HCT116 (cell line): Measurements from ENCODE around the gene PTPMT1. TPM values are rescaled to one million over a fixed set of nuclear protein-coding genes. Genes with fewer than 3 reads are reported as not detected.

Experiments used
- ATAC-seq: fragments of 200-7000 bp; cut with Tn5 transposase; 2 replicates; pipeline ENCODE4 v1.9.1; 2020; ENCODE audit warnings: mild to moderate bottlenecking, moderate library complexity
- BruUV-seq: library from RNA; stranded (reverse); fragments of 400-500 nt; replicated peaks from 2 replicates; lab custom pipeline; 2021; lab: Mats Ljungman, UMichigan
- CTCF ChIA-PET: fragments of 300-600 bp; sonication (Branson Sonifier 250); formaldehyde crosslinking; loops from one replicate; lab custom pipeline; 2021; ENCODE audit warnings: antibody characterized with exemption; lab: Charles Lee
- POLR2A ChIA-PET: fragments of 300-600, 350-600 bp; sonication (Branson Sonifier 250); formaldehyde crosslinking; loops from one replicate; lab custom pipeline; 2021; ENCODE audit warnings: antibody characterized with exemption; lab: Charles Lee
- RAD21 ChIA-PET, 2 experiments: fragments of 300-600 bp; sonication (Branson Sonifier 250); formaldehyde crosslinking; loops; one replicate each; lab custom pipeline; 2023; ENCODE audit warnings: low total read pairs in 2 of 2; ENCODE audit not compliant: uncharacterized antibody in 2 of 2, unreplicated experiment in 2 of 2, low non-redundant PET in 1 of 2; lab: Charles Lee
- DNase-seq: peaks from one replicate; pipeline ENCODE4 v3.0.0-alpha.2; 2010; ENCODE audit warnings: low read depth, low spot score
- H2AFZ ChIP-seq: fragments of 200-600 bp; shearing (Covaris generic), sonication (generic); 2 replicates; pipeline ENCODE4 v1.6.1; 2017; ENCODE audit warnings: low read depth, mixed run types, mixed read lengths, antibody characterized with exemption, low read length; ENCODE audit not compliant: poor library complexity, severe bottlenecking
- H3K27ac ChIP-seq: 2 replicates; pipeline ENCODE4 v1.5.1; 2012; ENCODE audit warnings: low read depth, low read length
- H3K27me3 ChIP-seq: fragments of 200-600 bp; sonication (generic); 2 replicates; pipeline ENCODE4 v1.6.1; 2016; ENCODE audit warnings: mixed run types, low read length, mixed read lengths; ENCODE audit not compliant: insufficient read depth
- H3K36me3 ChIP-seq, 2 experiments: fragments of 200-500 bp in 1 of 2; fragments of 200-600 bp in 1 of 2; sonication (Bioruptor generic) in 1 of 2; sonication (generic) in 1 of 2; 2 replicates each; pipeline versions ENCODE4 v1.5.1 to v1.6.1; 2014 to 2016; ENCODE audit warnings: low read length in 2 of 2, inconsistent platforms in 1 of 2, mixed read lengths in 1 of 2, mixed run types in 1 of 2; ENCODE audit not compliant: insufficient read depth in 2 of 2, control insufficient read depth in 1 of 2
- H3K4me1 ChIP-seq, 2 experiments: fragments of 200-600 bp in 1 of 2; sonication (generic) in 1 of 2; 2 replicates each; pipeline versions ENCODE4 v1.5.1 to v1.6.1; 2012 to 2017; ENCODE audit warnings: low read length in 2 of 2, inconsistent platforms in 1 of 2, mild to moderate bottlenecking in 1 of 2, mixed read lengths in 1 of 2, mixed run types in 1 of 2, moderate library complexity in 1 of 2; ENCODE audit not compliant: insufficient read depth in 2 of 2, control insufficient read depth in 1 of 2
- H3K4me2 ChIP-seq: fragments of 200-600 bp; sonication (generic); 2 replicates; pipeline ENCODE4 v1.6.1; 2017; ENCODE audit warnings: mixed run types, low read length, mixed read lengths
- H3K4me3 ChIP-seq, 2 experiments: fragments of 200-600 bp in 1 of 2; sonication (generic) in 1 of 2; replicated peaks in 1 of 2; 2 replicates each; pipeline ENCODE4 v1.5.1; 2011 to 2016; ENCODE audit warnings: low read length in 2 of 2, control low read depth in 1 of 2, low read depth in 1 of 2, mild to moderate bottlenecking in 1 of 2, mixed read lengths in 1 of 2, mixed run types in 1 of 2
- H3K79me2 ChIP-seq: fragments of 200-600 bp; sonication (generic); 2 replicates; pipeline ENCODE4 v1.6.1; 2017; ENCODE audit warnings: mild to moderate bottlenecking, mixed run types, low read length, moderate library complexity, mixed read lengths; ENCODE audit not compliant: insufficient read depth
- H3K9ac ChIP-seq: fragments of 200-600 bp; sonication (generic); 2 replicates; pipeline ENCODE4 v1.6.1; 2016; ENCODE audit warnings: low read length, mixed read lengths
- H3K9me2 ChIP-seq: fragments of 200-600 bp; sonication (generic), shearing (Covaris generic); 2 replicates; pipeline ENCODE4 v1.6.1; 2017; ENCODE audit warnings: mixed run types, mild to moderate bottlenecking, moderate library complexity; ENCODE audit not compliant: insufficient read depth
- H3K9me3 ChIP-seq, 2 experiments: fragments of 200-500 bp in 1 of 2; fragments of 200-600 bp in 1 of 2; sonication (Bioruptor generic) in 1 of 2; sonication (generic) in 1 of 2; 2 replicates each; pipeline ENCODE4 v1.6.1; 2014 to 2017; ENCODE audit warnings: low read length in 2 of 2, mixed read lengths in 2 of 2, inconsistent platforms in 1 of 2, low read depth in 1 of 2, mild to moderate bottlenecking in 1 of 2, mixed run types in 1 of 2, moderate library complexity in 1 of 2; ENCODE audit not compliant: control insufficient read depth in 1 of 2, insufficient read depth in 1 of 2
- H4K20me1 ChIP-seq: fragments of 200-600 bp; sonication (generic), shearing (Covaris generic); 2 replicates; pipeline ENCODE4 v1.6.1; 2017; ENCODE audit warnings: mixed run types, mild to moderate bottlenecking, moderate library complexity; ENCODE audit not compliant: insufficient read depth
- ATF3 ChIP-seq: IDR thresholded peaks from 2 replicates; pipeline ENCODE4 v1.6.1; 2012
- CBX3 ChIP-seq: IDR thresholded peaks from 2 replicates; pipeline ENCODE4 v1.6.1; 2012; ENCODE audit warnings: low read depth
- CEBPB ChIP-seq: IDR thresholded peaks from 2 replicates; pipeline ENCODE4 v1.6.1; 2012; ENCODE audit warnings: low read depth
- EGR1 ChIP-seq: IDR thresholded peaks from 2 replicates; pipeline ENCODE4 v1.6.1; 2012; ENCODE audit warnings: low read depth
- ELF1 ChIP-seq: IDR thresholded peaks from 2 replicates; pipeline ENCODE4 v1.6.1; 2012; ENCODE audit warnings: low read depth, borderline replicate concordance
- EZH2 ChIP-seq: fragments of 200-600 bp; sonication (generic); IDR thresholded peaks from 2 replicates; pipeline ENCODE4 v1.6.1; 2017; ENCODE audit warnings: antibody characterized with exemption, mixed run types
- EZH2phosphoT487 ChIP-seq: fragments of 200-600 bp; IDR thresholded peaks from 2 replicates; pipeline ENCODE4 v1.6.1; 2018; ENCODE audit warnings: antibody characterized with exemption, borderline replicate concordance
- JUND ChIP-seq: IDR thresholded peaks from 2 replicates; pipeline ENCODE4 v1.6.1; 2012
- MAX ChIP-seq: IDR thresholded peaks from 2 replicates; pipeline ENCODE4 v1.6.1; 2012
- REST ChIP-seq: IDR thresholded peaks from 2 replicates; pipeline ENCODE4 v1.6.1; 2012; ENCODE audit warnings: low read depth
- SIN3A ChIP-seq: IDR thresholded peaks from 2 replicates; pipeline ENCODE4 v1.6.1; 2012; ENCODE audit warnings: low read depth
- SRF ChIP-seq: IDR thresholded peaks from 2 replicates; pipeline ENCODE4 v1.6.1; 2012; ENCODE audit warnings: low read depth
- YY1 ChIP-seq: IDR thresholded peaks from 2 replicates; pipeline ENCODE4 v1.6.1; 2011; ENCODE audit warnings: low read length, low read depth, moderate library complexity, mild to moderate bottlenecking; ENCODE audit not compliant: insufficient replicate concordance; ENCODE audit errors: extremely low read depth
- ZFX ChIP-seq: fragments of 450-650 bp; IDR thresholded peaks from 2 replicates; pipeline ENCODE4 v1.6.1; 2017
- ZNF274 ChIP-seq: fragments of 200-500 bp; sonication (Bioruptor generic); IDR thresholded peaks from 2 replicates; pipeline ENCODE4 v1.6.1; 2014; ENCODE audit warnings: mild to moderate bottlenecking, low read depth, low read length, inconsistent platforms
- intact Hi-C: fragments of 100-400 bp; cut with micrococcal nuclease; formaldehyde crosslinking; loops from 2 replicates; pipeline ENCODE4 v1.10.0; 2022
- total RNA-seq: library from RNA; stranded (reverse); gene quantifications from one replicate; pipeline ENCODE4 v1.2.1, GENCODE V29; 2021; ENCODE audit not compliant: unreplicated experiment

PTPMT1 gene
- total RNA-seq, 1 experiment from 2014 or later, result 71.6 TPM

GRCh38 chr11:47564933-47565339, 463 bp upstream of the PTPMT1 start:
- Histone ChIP-seq H4K20me1 (no peaks in the 10 kb centered on the region), H3K79me2 (peaks cover 45% of the 10 kb centered on the region), H3K4me2 (peak overlapping the region; percentile 89), H2AFZ (no peak overlapping the region), H3K27me3 (no peaks in the 10 kb centered on the region), H3K4me3 (peak overlapping the region; percentile 91 to 92), H3K9ac (peak overlapping the region; percentile 99), H3K9me2 (no peaks in the 10 kb centered on the region), H3K27ac (peak overlapping the region; percentile 70)
- DNase-seq, result no peak
- TSS peak; percentile 70 for BruUV-seq
- ATAC-seq, result peak; percentile 15; the same call in 1 of the 2 replicates
- CTCF ChIA-PET, result interaction anchor here (0.5 to 1.9 kb wide), 2 partner anchors 12 to 84 kb away, joined by 3 to 9 read pairs; partner anchors contain the start of gene CELF1
- POLR2A ChIA-PET, result interaction anchor here (1.0 to 1.7 kb wide), 2 partner anchors 14 kb away, joined by 3 to 5 read pairs; partner anchors contain the start of genes KBTBD4 and NDUFS3
- intact Hi-C loops, result no loop called here
- RAD21 ChIA-PET, result interaction anchor here in 1 of 2 experiments (0.6 kb wide), 1 partner anchor 15 kb away, joined by 3 read pairs; no protein-coding TSS in a partner anchor
- no peak for TF ChIP-seq SIN3A
- TF ChIP-seq ZNF274, result no peak
- TF ChIP-seq EZH2, result no peak
- TF ChIP-seq CBX3, result no peak
- TF ChIP-seq ELF1, result no peak
- TF ChIP-seq SRF, result no peak
- TF ChIP-seq YY1, result no peak
- no peak for TF ChIP-seq ATF3
- TF ChIP-seq REST, result no peak
- TF ChIP-seq EZH2phosphoT487, result no peak
- TF ChIP-seq JUND, result no peak
- no peak for TF ChIP-seq EGR1
- TF ChIP-seq ZFX, result no peak
- no peak for TF ChIP-seq MAX
- TF ChIP-seq CEBPB, result no peak
- TF ChIP-seq, all 23 proteins: peak for 0
- Histone ChIP-seq H3K9me3 (no peaks in the 10 kb centered on the region), H3K4me1 (peaks cover 6 to 22% of the 10 kb centered on the region in 2 experiments), H3K36me3 (peaks cover 0 to 13% of the 10 kb centered on the region in 2 experiments; a peak in 2 of 4 replicates)
